Naive thymus-derived CD4-positive, alpha-beta T cell (primary cell): ENCODE results near the gene ZNF503. TPM values are rescaled to one million over a fixed set of nuclear protein-coding genes. Genes with fewer than 3 reads are reported as not detected.

Experiments
- ATAC-seq: fragments of 150-1000 bp; cut with Tn5 transposase; 2 replicates; pipeline ENCODE4 v1.10.0; 2021; ENCODE audit warnings: mild to moderate bottlenecking, moderate library complexity
- CTCF ChIA-PET: fragments of 350-600 bp; sonication (Branson Sonifier 250); formaldehyde crosslinking; loops from one replicate; lab custom pipeline; 2021; ENCODE audit warnings: antibody characterized with exemption; lab: Charles Lee
- POLR2A ChIA-PET: fragments of 350-600 bp; sonication (Branson Sonifier 250); formaldehyde crosslinking; loops from one replicate; lab custom pipeline; 2021; ENCODE audit warnings: antibody characterized with exemption, inconsistent platforms; lab: Charles Lee
- DNase-seq, 9 donors: peaks; one replicate each; pipeline versions ENCODE4 v3.0.0 to v3.0.0-alpha.2; 2020 to 2022; ENCODE audit warnings: mixed read lengths in 1 of 9
- H3K27ac ChIP-seq: one replicate; pipeline ENCODE4 v1.7.0; 2013; ENCODE audit warnings: mild to moderate bottlenecking, low read depth, low read length, moderate library complexity
- H3K27me3 ChIP-seq, 2 donors: one replicate each; pipeline ENCODE4 v1.7.0; 2013; ENCODE audit warnings: low read length in 2 of 2, mild to moderate bottlenecking in 2 of 2, moderate library complexity in 2 of 2; ENCODE audit not compliant: control insufficient read depth in 2 of 2, insufficient read depth in 2 of 2
- H3K36me3 ChIP-seq, 3 experiments: 1 replicate in 2 of 3; 2 replicates in 1 of 3; pipeline ENCODE4 v1.7.0; 2013; ENCODE audit warnings: low read length in 3 of 3, mild to moderate bottlenecking in 3 of 3, moderate library complexity in 1 of 3; ENCODE audit not compliant: insufficient read depth in 3 of 3, control insufficient read depth in 2 of 3
- H3K4me1 ChIP-seq, 2 donors: one replicate each; pipeline ENCODE4 v1.7.0; 2013; ENCODE audit warnings: low read length in 2 of 2, mild to moderate bottlenecking in 2 of 2, moderate library complexity in 1 of 2; ENCODE audit not compliant: control insufficient read depth in 2 of 2, insufficient read depth in 2 of 2
- H3K4me3 ChIP-seq: 2 replicates; pipeline ENCODE4 v1.7.0; 2013; ENCODE audit warnings: mild to moderate bottlenecking, low read length
- H3K9me3 ChIP-seq, 3 experiments: 1 replicate in 2 of 3; 2 replicates in 1 of 3; pipeline ENCODE4 v1.7.0; 2013; ENCODE audit warnings: low read length in 3 of 3; ENCODE audit not compliant: control insufficient read depth in 2 of 3
- H3K27ac Mint-ChIP-seq, 9 donors: one replicate each; pipeline ENCODE4 v1.8.0; 2020 to 2022; ENCODE audit warnings: mixed read lengths in 9 of 9, mild to moderate bottlenecking in 8 of 9, moderate library complexity in 5 of 9, inconsistent platforms in 2 of 9
- H3K27me3 Mint-ChIP-seq, 5 donors: one replicate each; pipeline ENCODE4 v1.8.0; 2021 to 2022; ENCODE audit warnings: mixed read lengths in 5 of 5, mild to moderate bottlenecking in 1 of 5
- H3K36me3 Mint-ChIP-seq, 5 donors: one replicate each; pipeline ENCODE4 v1.8.0; 2020 to 2022; ENCODE audit warnings: mixed read lengths in 5 of 5, mild to moderate bottlenecking in 3 of 5, inconsistent platforms in 1 of 5
- H3K4me1 Mint-ChIP-seq, 7 donors: one replicate each; pipeline ENCODE4 v1.8.0; 2020 to 2022; ENCODE audit warnings: mixed read lengths in 7 of 7, mild to moderate bottlenecking in 3 of 7, inconsistent platforms in 1 of 7
- H3K4me3 Mint-ChIP-seq, 10 donors: one replicate each; pipeline ENCODE4 v1.8.0; 2020 to 2022; ENCODE audit warnings: mild to moderate bottlenecking in 10 of 10, mixed read lengths in 10 of 10, moderate library complexity in 6 of 10, inconsistent platforms in 2 of 10
- H3K9me3 Mint-ChIP-seq, 11 donors: one replicate each; pipeline ENCODE4 v1.8.0; 2020 to 2022; ENCODE audit warnings: mixed read lengths in 11 of 11, mild to moderate bottlenecking in 4 of 11, inconsistent platforms in 1 of 11, moderate library complexity in 1 of 11
- intact Hi-C, 2 donors: fragments of 100-400 bp; cut with micrococcal nuclease; formaldehyde crosslinking; loops; one replicate each; pipeline ENCODE4 v1.15.1; 2023
- polyA plus RNA-seq, 2 donors: library from polyadenylated mRNA; unstranded; fragments of 300-500 nt; fragmentation: Illumina TruSeq; gene quantifications; one replicate each; pipeline ENCODE4 v1.2.3, GENCODE V29; 2021
- total RNA-seq, 6 experiments: library from RNA in 5 of 6; stranded (reverse) in 5 of 6; gene quantifications; 1 replicate in 5 of 6; 2 replicates in 1 of 6; pipeline ENCODE4 v1.2.3 and lab custom pipeline; 2021 to 2026

ZNF503 gene
- total and polyA plus RNA-seq, 7 experiments from 2014 or later = 0.07 to 3.6 (median 0.54) TPM; not detected in 3

DNA sequence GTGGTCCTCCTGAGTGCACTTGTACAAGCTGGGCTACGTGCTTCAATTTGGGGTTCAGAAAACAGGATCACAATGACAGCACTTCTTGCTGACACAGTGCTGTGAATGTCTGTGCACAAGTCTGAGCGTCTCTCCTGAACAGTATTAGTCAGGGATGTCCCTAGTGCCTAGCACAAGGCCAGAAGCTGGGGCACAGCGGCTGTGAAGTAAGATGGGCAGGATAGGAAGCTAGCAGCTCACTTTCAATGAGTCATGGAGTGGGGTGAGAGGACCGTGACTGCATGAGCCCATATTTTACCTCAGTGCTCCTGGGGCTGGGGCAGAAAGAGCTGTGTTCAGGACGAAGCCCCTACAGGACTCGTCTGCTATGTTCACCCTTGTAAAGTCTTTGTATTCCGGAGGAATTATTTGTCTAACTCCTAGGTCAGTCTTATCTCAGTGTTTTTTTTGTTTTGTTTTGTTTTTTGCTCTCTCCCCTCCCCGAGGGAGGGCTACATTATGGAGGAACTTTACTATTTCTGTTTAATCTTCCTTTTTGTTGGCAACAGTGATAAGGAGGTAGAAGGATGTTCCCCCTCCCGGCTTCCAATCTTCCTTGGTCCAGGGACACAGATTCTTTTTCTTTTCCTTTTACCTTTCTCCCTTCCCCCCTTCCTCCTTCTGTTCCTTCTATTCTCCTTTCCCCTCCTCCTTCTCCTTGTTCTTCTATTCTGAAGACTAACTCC, 27.0 kb upstream of the ZNF503 start:
- H3K27me3 ChIP-seq = peaks cover 0 to 2% of the 10 kb centered on the region in 2 donors
- H3K4me3 ChIP-seq = no peak overlapping the region
- H3K9me3 Mint-ChIP-seq = no peaks in the 10 kb centered on the region
- no peaks in the 10 kb centered on the region for H3K4me1 ChIP-seq
- no peaks in the 10 kb centered on the region for H3K9me3 ChIP-seq
- peaks cover 30 to 45% (median 44%) of the 10 kb centered on the region in 5 donors for H3K27me3 Mint-ChIP-seq
- POLR2A ChIA-PET = no interaction called here
- no peaks in the 10 kb centered on the region for H3K36me3 Mint-ChIP-seq
- CTCF ChIA-PET = no interaction called here
- H3K27ac ChIP-seq = no peak overlapping the region
- DNase-seq (no peak), ATAC-seq (peak; percentile 66)
- intact Hi-C loops = no loop called here
- no peak overlapping the region for H3K4me3 Mint-ChIP-seq
- peaks cover 5 to 12% (median 7%) of the 10 kb centered on the region in 7 donors for H3K4me1 Mint-ChIP-seq
- peak overlapping the region in 1 of 9 donors; percentile 3 for H3K27ac Mint-ChIP-seq
- H3K36me3 ChIP-seq = no peaks in the 10 kb centered on the region

DNA sequence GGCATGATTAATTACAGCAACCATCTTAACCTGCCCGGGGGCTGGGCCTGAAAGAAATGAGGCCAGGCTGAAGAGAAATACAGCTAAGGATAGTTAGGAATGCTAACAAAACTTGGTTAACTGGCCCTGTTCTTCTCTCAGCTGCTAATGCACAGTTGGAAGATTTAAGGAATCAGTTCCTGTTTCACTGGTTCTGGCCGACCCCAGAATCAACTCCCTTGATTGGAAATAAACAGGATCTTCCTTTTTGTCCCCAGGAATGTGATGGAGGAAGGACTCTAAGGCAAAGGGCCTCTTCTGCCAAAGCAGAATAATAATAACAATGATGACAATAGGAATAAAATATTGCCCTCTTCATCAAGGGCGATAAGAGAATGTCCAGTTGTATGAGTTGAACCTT, 26.4 kb upstream of the ZNF503 start:
- POLR2A ChIA-PET = no interaction called here
- H3K27ac Mint-ChIP-seq = no peak overlapping the region
- no peaks in the 10 kb centered on the region for H3K36me3 ChIP-seq
- DNase-seq = no peak
- ATAC-seq = no peak
- H3K4me3 Mint-ChIP-seq = no peak overlapping the region
- H3K9me3 Mint-ChIP-seq = peaks cover 0 to 2% (median 0%) of the 10 kb centered on the region in 11 donors
- no peak overlapping the region for H3K4me3 ChIP-seq
- intact Hi-C loops = no loop called here
- peaks cover 5 to 12% (median 7%) of the 10 kb centered on the region in 7 donors for H3K4me1 Mint-ChIP-seq
- H3K27me3 ChIP-seq = peaks cover 0 to 2% of the 10 kb centered on the region in 2 donors
- H3K9me3 ChIP-seq = no peaks in the 10 kb centered on the region
- CTCF ChIA-PET = no interaction called here
- no peak overlapping the region for H3K27ac ChIP-seq
- peaks cover 29 to 44% (median 40%) of the 10 kb centered on the region in 5 donors for H3K27me3 Mint-ChIP-seq
- no peaks in the 10 kb centered on the region for H3K4me1 ChIP-seq
- no peaks in the 10 kb centered on the region for H3K36me3 Mint-ChIP-seq

DNA sequence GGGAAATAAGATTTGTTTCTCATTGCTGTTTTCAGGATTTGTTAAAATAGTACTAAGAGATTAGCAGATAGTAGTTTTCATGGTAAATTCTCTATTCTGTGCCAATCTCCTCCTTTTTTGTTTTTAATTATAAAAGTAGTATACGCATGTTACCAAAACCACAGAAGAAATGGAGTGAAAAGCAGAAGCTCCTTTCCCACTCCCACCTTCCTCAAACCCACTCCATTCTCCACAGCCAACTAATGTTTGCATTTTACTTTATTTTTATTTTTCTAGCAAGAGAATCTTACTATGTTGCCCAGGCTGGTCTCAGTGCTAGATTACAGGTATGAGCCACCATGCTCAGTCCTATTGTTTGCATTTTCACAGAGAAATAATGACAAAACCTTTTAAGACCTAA, 25.3 kb upstream of the ZNF503 start:
- intact Hi-C loops = no loop called here
- Histone ChIP-seq H3K4me3 (no peak overlapping the region), H3K9me3 (no peaks in the 10 kb centered on the region), H3K36me3 (no peaks in the 10 kb centered on the region), H3K27me3 (peaks cover 0 to 2% of the 10 kb centered on the region in 2 donors), H3K4me1 (no peaks in the 10 kb centered on the region), H3K27ac (no peak overlapping the region)
- CTCF ChIA-PET = interaction anchor here (0.6 kb wide), 1 partner anchor 13 kb away, joined by 3 read pairs; no protein-coding TSS in a partner anchor
- Mint-ChIP-seq H3K27ac (no peak overlapping the region), H3K4me1 (peaks cover 2 to 7% (median 2%) of the 10 kb centered on the region in 7 donors), H3K4me3 (no peak overlapping the region), H3K27me3 (peaks cover 18 to 37% (median 35%) of the 10 kb centered on the region in 5 donors), H3K36me3 (no peaks in the 10 kb centered on the region), H3K9me3 (peaks cover 0 to 3% (median 0%) of the 10 kb centered on the region in 11 donors)
- ATAC-seq (no peak), DNase-seq (no peak)
- POLR2A ChIA-PET = no interaction called here

DNA sequence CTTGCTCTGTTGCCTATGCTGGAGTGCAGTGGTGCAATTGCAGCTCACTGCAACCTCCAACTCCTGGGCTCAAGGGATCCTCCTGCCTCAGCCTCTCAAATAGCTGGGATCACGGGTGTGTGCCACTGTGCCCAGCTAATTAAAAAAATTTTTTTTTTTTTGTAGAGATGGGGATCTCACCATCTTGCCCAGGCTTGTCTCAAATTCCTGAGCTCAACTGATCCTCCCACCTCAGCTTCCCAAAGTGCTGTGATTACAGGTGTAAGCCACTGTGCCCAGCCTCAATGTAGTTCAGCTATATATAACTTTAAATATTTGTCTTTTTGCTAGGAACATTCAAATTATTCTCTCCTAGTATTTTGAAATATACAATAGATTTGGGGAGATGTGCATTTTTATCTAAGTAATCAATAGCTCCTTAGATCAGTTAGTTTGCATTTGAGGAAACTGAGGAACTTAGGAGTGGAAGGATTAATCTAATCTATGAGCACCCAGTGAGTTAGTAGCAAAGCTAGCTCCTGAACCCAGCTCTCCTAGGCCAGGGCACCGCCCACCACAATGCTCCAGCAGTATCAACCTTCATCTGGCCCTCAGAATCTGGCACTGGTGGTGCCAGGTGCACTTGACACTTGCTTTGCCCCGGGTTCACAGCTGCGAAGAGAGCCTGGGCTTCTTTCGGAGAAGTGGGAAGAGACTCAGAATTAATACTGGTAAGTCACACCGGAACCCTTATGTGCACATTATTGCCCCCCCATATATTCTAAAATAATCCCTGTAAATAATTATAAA, 23.9 kb upstream of the ZNF503 start:
- no peak overlapping the region for H3K4me3 Mint-ChIP-seq
- Histone ChIP-seq H3K9me3 (no peaks in the 10 kb centered on the region), H3K27ac (no peak overlapping the region), H3K27me3 (peaks cover 0 to 2% of the 10 kb centered on the region in 2 donors), H3K4me3 (no peak overlapping the region), H3K4me1 (no peaks in the 10 kb centered on the region), H3K36me3 (no peaks in the 10 kb centered on the region)
- no peak for ATAC-seq
- intact Hi-C loops = no loop called here
- no peak for DNase-seq
- ChIA-PET CTCF (no interaction called here), POLR2A (no interaction called here)
- H3K36me3 Mint-ChIP-seq = no peaks in the 10 kb centered on the region
- no peak overlapping the region for H3K27ac Mint-ChIP-seq
- peaks cover 0 to 3% (median 0%) of the 10 kb centered on the region in 11 donors for H3K9me3 Mint-ChIP-seq
- H3K27me3 Mint-ChIP-seq = peaks cover 14 to 34% (median 29%) of the 10 kb centered on the region in 5 donors
- peaks cover 0 to 4% (median 0%) of the 10 kb centered on the region in 7 donors for H3K4me1 Mint-ChIP-seq

DNA sequence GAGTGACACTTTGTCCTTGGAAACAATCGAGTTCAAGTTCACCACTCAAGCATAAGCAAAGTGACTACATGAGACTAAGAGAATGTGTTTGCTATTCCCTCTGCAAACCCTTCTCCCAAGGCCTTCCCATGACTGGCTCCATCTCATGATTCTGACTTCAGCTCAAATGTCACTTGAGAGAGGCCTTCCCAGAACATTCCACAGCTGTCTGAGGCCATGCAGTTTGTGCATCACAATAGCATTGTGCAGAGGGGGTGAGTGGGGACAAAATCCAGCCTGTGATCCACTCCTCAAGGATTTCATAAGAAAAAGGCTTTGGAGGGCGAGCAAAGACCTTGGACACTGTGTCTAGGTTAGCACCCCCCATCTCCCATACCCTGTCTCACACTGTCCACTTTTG, 23.0 kb upstream of the ZNF503 start:
- peaks cover 7 to 25% (median 21%) of the 10 kb centered on the region in 5 donors for H3K27me3 Mint-ChIP-seq
- CTCF ChIA-PET = no interaction called here

DNA sequence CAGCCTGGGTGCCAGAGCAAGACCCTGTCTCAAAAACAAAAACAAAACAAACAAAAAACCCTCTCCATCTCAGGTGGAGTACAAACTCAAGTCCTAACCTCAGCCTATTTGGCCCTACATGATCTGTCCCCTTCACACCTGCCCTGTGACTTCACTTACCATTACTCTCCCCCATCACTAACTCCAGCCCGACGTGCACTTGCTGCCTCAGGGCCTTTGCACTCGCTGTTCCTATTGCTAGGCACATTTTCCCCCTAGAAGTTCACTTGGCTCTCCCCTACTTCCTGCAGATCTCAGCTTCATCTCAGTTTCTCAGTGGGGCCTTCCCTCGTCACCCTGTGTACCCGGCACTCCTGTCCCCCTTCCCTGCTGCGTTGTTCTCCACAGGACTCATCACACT, 21.3 kb upstream of the ZNF503 start:
- peaks cover 0 to 3% (median 0%) of the 10 kb centered on the region in 11 donors for H3K9me3 Mint-ChIP-seq
- ChIA-PET CTCF (no interaction called here), POLR2A (no interaction called here)
- no peaks in the 10 kb centered on the region for H3K9me3 ChIP-seq
- no peak overlapping the region for H3K27ac Mint-ChIP-seq
- H3K27me3 ChIP-seq = no peaks in the 10 kb centered on the region
- no peak overlapping the region for H3K4me3 Mint-ChIP-seq
- H3K36me3 Mint-ChIP-seq = no peaks in the 10 kb centered on the region
- DNase-seq (no peak), ATAC-seq (no peak)
- H3K27me3 Mint-ChIP-seq = peaks cover 4 to 24% (median 9%) of the 10 kb centered on the region in 5 donors
- H3K27ac ChIP-seq = no peak overlapping the region
- no peaks in the 10 kb centered on the region for H3K4me1 ChIP-seq
- H3K4me3 ChIP-seq = no peak overlapping the region
- intact Hi-C loops = no loop called here
- H3K36me3 ChIP-seq = no peaks in the 10 kb centered on the region
- H3K4me1 Mint-ChIP-seq = no peaks in the 10 kb centered on the region

More for the DNA sequence above, 23.0 kb upstream of the ZNF503 start:
- POLR2A ChIA-PET = no interaction called here
- ATAC-seq = no peak
- no peak overlapping the region for H3K27ac ChIP-seq
- no peak overlapping the region for H3K4me3 ChIP-seq
- no peak for DNase-seq
- H3K27me3 ChIP-seq = no peaks in the 10 kb centered on the region
- no peaks in the 10 kb centered on the region for H3K36me3 ChIP-seq
- no peaks in the 10 kb centered on the region for H3K9me3 ChIP-seq
- Mint-ChIP-seq H3K27ac (no peak overlapping the region), H3K4me1 (peaks cover 0 to 2% (median 0%) of the 10 kb centered on the region in 7 donors), H3K36me3 (no peaks in the 10 kb centered on the region), H3K4me3 (no peak overlapping the region), H3K9me3 (peaks cover 0 to 3% (median 0%) of the 10 kb centered on the region in 11 donors)
- intact Hi-C loops = no loop called here
- H3K4me1 ChIP-seq = no peaks in the 10 kb centered on the region
